ENCODE data around the gene SEC62.
"Not testable (repeated sequence)": the region's sequence is repeated elsewhere in the genome, so short reads cannot be mapped to it uniquely, and the experiment has no call there.

SEC62 gene

DNA sequence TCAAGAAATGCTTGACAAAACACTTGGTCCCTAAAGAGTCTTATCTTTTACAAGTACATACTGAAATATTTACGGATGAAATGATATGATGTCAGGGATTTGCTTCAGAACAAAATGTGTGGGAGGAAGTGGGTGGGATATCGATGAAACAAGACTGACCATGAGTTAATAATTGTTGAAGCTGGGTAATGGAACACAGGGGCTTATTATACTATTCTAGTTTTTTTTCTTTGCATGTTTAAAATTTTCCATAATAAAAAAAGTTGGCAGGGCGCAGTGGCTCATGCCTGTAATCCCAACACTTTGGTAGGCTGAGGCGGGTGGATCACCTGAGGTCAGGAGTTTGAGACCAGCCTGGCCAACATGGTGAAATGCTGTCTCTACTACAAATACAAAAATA lies 52.7 kb downstream of the SEC62 start:
- DNase-seq = not testable (repeated sequence)

DNA sequence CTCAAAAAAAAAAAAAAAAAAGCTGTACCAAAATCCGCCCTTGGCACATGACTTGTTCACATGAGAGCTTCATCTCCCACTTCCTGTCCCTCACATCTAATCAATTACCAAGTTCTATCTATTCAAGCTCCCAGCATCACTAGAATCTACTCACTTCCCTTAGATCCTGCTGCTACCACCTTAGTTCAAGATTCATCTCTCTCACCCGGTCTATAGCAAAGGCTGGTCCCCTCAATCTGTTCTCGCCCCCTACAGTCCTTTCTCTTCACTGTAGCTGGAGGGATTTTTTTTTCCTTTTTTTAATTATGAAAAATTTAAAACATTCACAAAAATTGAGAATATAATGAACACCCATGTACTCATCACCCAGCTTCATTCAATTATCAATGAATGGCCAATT lies 54.5 kb downstream of the SEC62 start:
- DNase-seq = no peak

- DNase-seq = no peak
Observed at GRCh38 chr3:170022336-170022735, 55.7 kb downstream of the SEC62 start.

DNA sequence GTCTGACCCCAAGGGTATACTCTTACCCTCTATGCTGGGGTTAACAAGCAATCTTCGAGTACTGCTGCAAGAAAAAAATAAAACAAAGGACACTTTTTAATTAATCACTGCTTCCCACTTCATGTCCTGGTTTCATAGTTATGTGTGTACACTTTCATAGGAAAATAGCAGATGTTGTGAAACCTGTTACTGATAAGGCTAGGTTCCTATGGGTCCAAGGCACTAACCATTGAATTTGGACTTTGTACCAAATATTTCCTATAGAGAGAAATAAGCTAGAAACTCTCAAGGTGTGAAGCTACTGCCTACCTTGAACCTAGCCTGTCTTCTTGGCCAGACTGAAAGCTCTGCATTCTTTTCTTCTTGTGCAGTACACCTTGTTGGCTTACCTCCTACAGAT lies 56.6 kb downstream of the SEC62 start:
- no peak for DNase-seq

DNA sequence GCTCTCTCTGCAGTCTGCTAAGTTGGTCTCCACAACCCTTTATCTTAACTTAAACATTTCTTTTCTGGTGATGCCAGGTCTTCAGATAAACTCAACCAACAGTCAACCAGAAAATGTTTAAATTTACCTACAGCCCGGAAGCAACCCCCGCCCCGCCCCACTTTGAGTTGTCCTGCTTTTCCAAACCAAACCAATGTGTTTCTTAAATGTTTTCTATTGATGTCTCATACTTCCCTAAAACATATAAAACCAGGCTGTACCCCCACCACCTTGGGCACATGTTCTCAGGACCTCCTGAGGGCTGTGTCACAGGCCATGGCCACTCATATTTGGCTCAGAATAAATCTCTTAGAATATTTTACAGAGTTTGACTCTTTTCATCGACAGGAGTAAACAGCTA lies 58.0 kb downstream of the SEC62 start:
- no peak for DNase-seq

GRCh38 chr3:170027233-170028102 lies 60.9 kb downstream of the SEC62 start:
- no peak for DNase-seq

DNA sequence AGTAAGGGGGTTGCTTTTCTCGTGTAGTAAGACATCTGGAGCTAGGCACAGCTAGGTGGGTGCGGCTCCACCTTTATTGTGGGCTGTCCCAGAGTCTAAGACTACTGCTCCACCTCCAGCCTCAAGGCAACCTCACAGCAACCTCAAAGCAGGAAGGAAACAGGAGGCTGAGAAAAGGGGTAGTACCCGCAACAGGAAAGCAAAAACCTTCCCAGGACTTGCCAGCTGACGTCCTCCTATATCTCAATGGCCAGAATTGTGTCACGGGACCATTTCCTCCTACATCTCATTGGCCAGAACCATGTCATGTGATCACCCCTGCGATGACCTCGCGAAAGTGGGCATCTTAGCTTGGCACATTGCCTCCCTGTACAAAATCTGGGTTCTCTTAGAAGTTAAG lies 66.9 kb downstream of the SEC62 start:
- peak in 1 of 2 experiments; percentile 45 for DNase-seq

- DNase-seq = peak; percentile 92
Observed at GRCh38 chr3:170037463-170038433, 71.1 kb downstream of the SEC62 start, which contains the start of gene GPR160. GPR160 (plus strand) TSS chr3:170037995; CDS start chr3:170083973, 45,978 bp downstream.

- peak in 1 of 2 experiments; percentile 48 for DNase-seq
Observed at GRCh38 chr3:170038434-170039110, 72.0 kb downstream of the SEC62 start.

DNA sequence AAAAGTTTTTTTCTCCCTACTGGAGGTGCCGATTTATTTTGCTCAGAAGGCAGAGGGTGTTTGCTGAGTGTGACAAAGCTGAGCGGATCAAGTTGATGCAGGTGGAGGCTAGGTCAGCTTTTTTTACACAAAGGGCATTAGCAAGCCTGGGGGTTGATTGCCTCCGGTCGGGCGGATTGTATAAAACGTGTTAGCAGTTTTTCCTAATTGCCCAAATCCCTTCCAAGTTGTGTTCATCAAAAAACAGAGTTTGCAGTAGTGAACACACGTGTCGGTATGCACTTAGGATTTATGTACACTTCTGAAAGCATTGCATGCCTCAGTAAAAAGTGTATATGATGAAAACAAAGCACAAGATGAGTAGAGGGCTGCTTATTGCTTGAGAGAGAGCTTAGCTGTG lies 73.8 kb downstream of the SEC62 start:
- DNase-seq = no peak

DNA sequence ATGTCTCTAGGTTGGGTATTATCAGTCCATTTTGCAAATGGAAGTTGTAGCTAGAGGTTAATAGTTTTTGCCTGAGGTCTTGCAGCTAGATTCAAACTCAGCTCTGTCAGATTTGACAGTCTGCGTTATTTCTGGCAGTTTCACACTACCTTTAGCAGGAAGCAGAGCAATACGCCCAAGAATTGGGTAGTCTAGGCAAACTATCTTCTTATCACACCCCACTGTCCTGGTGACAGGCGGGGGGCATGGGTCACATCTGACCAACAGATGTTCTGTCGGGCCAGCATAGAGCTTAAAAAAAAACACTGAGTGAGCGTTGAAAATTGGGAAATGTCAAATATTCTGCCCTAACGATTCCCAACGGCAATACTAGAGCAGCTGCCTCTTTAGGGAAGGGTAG lies 76.9 kb downstream of the SEC62 start:
- no peak for DNase-seq

GRCh38 chr3:170044271-170044670 lies 77.7 kb downstream of the SEC62 start:
- DNase-seq = no peak

DNA sequence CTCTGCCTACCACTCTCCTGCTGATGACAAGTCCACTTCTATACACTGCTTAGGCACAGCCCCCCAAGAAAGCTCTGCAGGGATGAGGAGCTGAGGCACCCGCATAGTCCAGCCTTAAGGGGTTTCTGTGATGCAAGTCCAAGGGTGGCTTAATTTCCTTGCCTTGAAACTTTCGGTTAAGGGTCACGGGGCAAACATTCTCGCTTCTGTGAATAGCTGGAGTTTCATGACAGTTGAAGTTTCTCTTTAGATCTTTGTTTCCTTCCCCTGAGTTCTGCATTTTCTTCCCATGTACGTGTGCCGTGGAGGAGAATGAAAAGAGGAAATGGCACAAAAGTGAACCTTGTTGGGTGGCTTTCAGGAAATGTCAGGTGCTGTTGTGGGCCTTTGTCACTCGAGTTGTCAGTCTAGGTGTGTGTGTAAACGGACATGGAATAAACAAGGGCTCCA lies 78.2 kb downstream of the SEC62 start:
- no peak for DNase-seq

GRCh38 chr3:170046269-170047132 lies 79.9 kb downstream of the SEC62 start:
- DNase-seq = no peak

GRCh38 chr3:170047133-170047404 lies 80.5 kb downstream of the SEC62 start:
- DNase-seq = no peak

Data from activated T-cell treated with anti-CD3 and anti-CD28 coated beads, Interleukin-2, amount 50 U/mL, for 48 hours (primary cell).